ENCODE data around the gene ERI3. TPM values are rescaled to one million over a fixed set of nuclear protein-coding genes. Genes with fewer than 3 reads are reported as not detected.

The ERI3 gene
- total RNA-seq, 1 donor from 2014 or later: 31.0 TPM

- H3K27ac ChIP-seq: no peak overlapping the region
- no peak overlapping the region for H3K4me3 Mint-ChIP-seq
- H3K27me3 ChIP-seq: no peaks in the 10 kb centered on the region
- peaks cover 12% of the 10 kb centered on the region for H3K36me3 Mint-ChIP-seq
- peaks cover 4% of the 10 kb centered on the region for H3K27me3 Mint-ChIP-seq (ENCODE audit: insufficient read depth, low read depth)
- H3K9me3 ChIP-seq (ENCODE audit: low read depth): no peaks in the 10 kb centered on the region
- no peaks in the 10 kb centered on the region for H3K9me3 Mint-ChIP-seq
- H3K4me2 ChIP-seq: peak overlapping the region; percentile 19
- H3F3A ChIP-seq (ENCODE audit: low read depth): peaks cover 18% of the 10 kb centered on the region
- no peak overlapping the region for H2AFZ ChIP-seq (replicated peaks)
- H3K4me1 ChIP-seq: peaks cover 34% of the 10 kb centered on the region
- no peak for DNase-seq (ENCODE audit: low spot score)
- H3K4me3 ChIP-seq: no peak overlapping the region
- no peak overlapping the region for H3K9ac ChIP-seq
- TF ChIP-seq EZH2phosphoT487 (IDR thresholded peaks at IDR 0.05) (no peak), EZH2 (IDR thresholded peaks at IDR 0.05) (no peak)
- TF ChIP-seq, protein P1, sequence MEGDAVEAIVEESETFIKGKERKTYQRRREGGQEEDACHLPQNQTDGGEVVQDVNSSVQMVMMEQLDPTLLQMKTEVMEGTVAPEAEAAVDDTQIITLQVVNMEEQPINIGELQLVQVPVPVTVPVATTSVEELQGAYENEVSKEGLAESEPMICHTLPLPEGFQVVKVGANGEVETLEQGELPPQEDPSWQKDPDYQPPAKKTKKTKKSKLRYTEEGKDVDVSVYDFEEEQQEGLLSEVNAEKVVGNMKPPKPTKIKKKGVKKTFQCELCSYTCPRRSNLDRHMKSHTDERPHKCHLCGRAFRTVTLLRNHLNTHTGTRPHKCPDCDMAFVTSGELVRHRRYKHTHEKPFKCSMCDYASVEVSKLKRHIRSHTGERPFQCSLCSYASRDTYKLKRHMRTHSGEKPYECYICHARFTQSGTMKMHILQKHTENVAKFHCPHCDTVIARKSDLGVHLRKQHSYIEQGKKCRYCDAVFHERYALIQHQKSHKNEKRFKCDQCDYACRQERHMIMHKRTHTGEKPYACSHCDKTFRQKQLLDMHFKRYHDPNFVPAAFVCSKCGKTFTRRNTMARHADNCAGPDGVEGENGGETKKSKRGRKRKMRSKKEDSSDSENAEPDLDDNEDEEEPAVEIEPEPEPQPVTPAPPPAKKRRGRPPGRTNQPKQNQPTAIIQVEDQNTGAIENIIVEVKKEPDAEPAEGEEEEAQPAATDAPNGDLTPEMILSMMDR (IDR thresholded peaks at IDR 0.05): no peak
- H4K20me1 ChIP-seq (ENCODE audit: low read depth): peaks cover 41% of the 10 kb centered on the region
- no peaks in the 10 kb centered on the region for H3K36me3 ChIP-seq
- H3K27ac Mint-ChIP-seq: no peak overlapping the region
- peaks cover 50% of the 10 kb centered on the region for H3K4me1 Mint-ChIP-seq
- no peaks in the 10 kb centered on the region for H3K79me2 ChIP-seq (ENCODE audit: low read depth)
Observed at GRCh38 chr1:44238660-44239059, 116.4 kb downstream of the ERI3 start.

DNA sequence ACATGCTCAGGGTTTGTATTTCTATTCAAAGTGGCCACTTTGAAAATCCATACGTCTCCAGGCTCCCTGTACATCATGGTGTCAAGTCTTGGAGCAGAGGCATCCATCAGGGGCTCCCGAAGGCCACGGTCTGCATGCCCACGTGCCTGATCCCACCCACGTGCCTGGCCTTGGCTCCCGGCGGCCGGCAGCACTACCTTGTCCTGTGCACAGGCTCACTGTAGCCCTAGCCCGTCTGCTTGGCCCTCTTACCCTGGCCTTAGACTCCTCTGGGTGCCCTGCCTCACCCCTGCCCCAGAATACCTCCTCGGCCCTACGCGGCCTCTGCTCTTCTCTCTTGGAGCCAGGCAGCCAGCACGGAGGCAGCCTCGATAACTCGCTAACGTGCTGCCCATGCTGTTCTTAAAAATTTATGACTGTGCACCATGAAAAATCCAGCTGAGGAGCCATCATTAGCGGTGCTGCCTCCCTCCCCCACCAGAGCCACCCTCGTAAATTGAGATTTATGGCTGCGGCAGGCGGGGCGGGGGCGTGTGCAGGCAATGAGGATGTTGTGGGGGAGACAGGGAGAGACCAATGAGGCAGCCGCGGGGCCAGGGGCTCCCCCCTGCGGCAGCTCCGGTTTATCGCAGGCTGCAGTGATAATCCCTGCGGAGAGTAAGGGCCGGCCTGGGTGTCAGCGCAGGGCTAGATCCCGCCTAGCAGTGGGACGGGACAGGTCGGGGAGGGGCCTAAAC is 117.2 kb downstream of the ERI3 start:
- no peak overlapping the region for H3K27ac Mint-ChIP-seq
- peaks cover 4% of the 10 kb centered on the region for H3K27me3 Mint-ChIP-seq (ENCODE audit: insufficient read depth, low read depth)
- H3K27ac ChIP-seq: no peak overlapping the region
- H3K9me3 ChIP-seq (ENCODE audit: low read depth): no peaks in the 10 kb centered on the region
- no peaks in the 10 kb centered on the region for H3K36me3 ChIP-seq
- H3F3A ChIP-seq (ENCODE audit: low read depth): peaks cover 18% of the 10 kb centered on the region
- peak overlapping the region; percentile 19 for H3K4me2 ChIP-seq
- no peak for TF ChIP-seq EZH2 (IDR thresholded peaks at IDR 0.05)
- TF ChIP-seq, protein P1 (IDR thresholded peaks at IDR 0.05): peak; percentile 77
- peaks cover 29% of the 10 kb centered on the region for H3K4me1 ChIP-seq
- H3K4me1 Mint-ChIP-seq: peaks cover 47% of the 10 kb centered on the region
- peak; percentile 89 for DNase-seq (ENCODE audit: low spot score)
- H3K4me3 ChIP-seq: no peak overlapping the region
- H2AFZ ChIP-seq (replicated peaks): no peak overlapping the region
- H4K20me1 ChIP-seq (ENCODE audit: low read depth): peaks cover 33% of the 10 kb centered on the region
- peaks cover 14% of the 10 kb centered on the region for H3K36me3 Mint-ChIP-seq
- H3K9ac ChIP-seq: no peak overlapping the region
- H3K9me3 Mint-ChIP-seq: no peaks in the 10 kb centered on the region
- peak overlapping the region; percentile 48 for H3K4me3 Mint-ChIP-seq
- no peaks in the 10 kb centered on the region for H3K27me3 ChIP-seq
- no peaks in the 10 kb centered on the region for H3K79me2 ChIP-seq (ENCODE audit: low read depth)

GRCh38 chr1:44236490-44237272 is 118.4 kb downstream of the ERI3 start:
- Mint-ChIP-seq H3K4me1 (peaks cover 38% of the 10 kb centered on the region), H3K36me3 (peaks cover 16% of the 10 kb centered on the region), H3K4me3 (no peak overlapping the region), H3K27me3 (ENCODE audit: insufficient read depth, low read depth) (peaks cover 2% of the 10 kb centered on the region), H3K27ac (no peak overlapping the region), H3K9me3 (no peaks in the 10 kb centered on the region)
- no peaks in the 10 kb centered on the region for H3K27me3 ChIP-seq
- TF ChIP-seq EZH2 (IDR thresholded peaks at IDR 0.05): no peak
- TF ChIP-seq, protein P1 (IDR thresholded peaks at IDR 0.05): no peak
- TF ChIP-seq EZH2phosphoT487 (IDR thresholded peaks at IDR 0.05): no peak
- no peak overlapping the region for H3K27ac ChIP-seq
- H3K4me1 ChIP-seq: peaks cover 25% of the 10 kb centered on the region
- no peak overlapping the region for H3K9ac ChIP-seq
- H3K36me3 ChIP-seq: no peaks in the 10 kb centered on the region
- no peaks in the 10 kb centered on the region for H3K79me2 ChIP-seq (ENCODE audit: low read depth)
- no peak overlapping the region for H3K4me3 ChIP-seq
- peaks cover 18% of the 10 kb centered on the region for H3F3A ChIP-seq (ENCODE audit: low read depth)
- H3K4me2 ChIP-seq: no peak overlapping the region
- no peaks in the 10 kb centered on the region for H3K9me3 ChIP-seq (ENCODE audit: low read depth)
- H4K20me1 ChIP-seq (ENCODE audit: low read depth): peaks cover 22% of the 10 kb centered on the region
- no peak overlapping the region for H2AFZ ChIP-seq (replicated peaks)
- no peak for DNase-seq (ENCODE audit: low spot score)
